NCI-H1694 treated with DMSO at 0.1 percent for 48 hours (cell line): ENCODE measurements around the gene CARD10.

Source experiments
- DNase-seq: peaks from one replicate; lab custom pipeline; 2025; lab: John Stamatoyannopoulos, UW

CARD10 gene

GRCh38 chr22:37503850-37504249 is 15.4 kb downstream of the CARD10 start:
- DNase-seq, result no peak

- DNase-seq, result no peak
Observed at GRCh38 chr22:37503183-37503683, 16.0 kb downstream of the CARD10 start.

GRCh38 chr22:37502342-37503182 is 16.7 kb downstream of the CARD10 start:
- DNase-seq, result no peak

GRCh38 chr22:37501610-37502341 is 17.4 kb downstream of the CARD10 start:
- no peak for DNase-seq

- DNase-seq, result no peak
Observed at GRCh38 chr22:37500745-37501609, 18.2 kb downstream of the CARD10 start.

- DNase-seq, result no peak
Observed at GRCh38 chr22:37499789-37500540, 19.2 kb downstream of the CARD10 start.

- no peak for DNase-seq
Observed at GRCh38 chr22:37499027-37499707, 20.0 kb downstream of the CARD10 start.

- DNase-seq, result peak; percentile 31
Observed at GRCh38 chr22:37498289-37498909, 20.8 kb downstream of the CARD10 start.

- DNase-seq, result no peak
Observed at GRCh38 chr22:37497062-37497599, 22.1 kb downstream of the CARD10 start.

GRCh38 chr22:37496651-37497050 is 22.6 kb downstream of the CARD10 start:
- DNase-seq, result no peak

- no peak for DNase-seq
Observed at GRCh38 chr22:37493979-37494378, 25.2 kb downstream of the CARD10 start.

- peak; percentile 55 for DNase-seq
Observed at GRCh38 chr22:37492428-37493344, 26.5 kb downstream of the CARD10 start.

- no peak for DNase-seq
Observed at GRCh38 chr22:37491559-37492427, 27.4 kb downstream of the CARD10 start.

- DNase-seq, result no peak
Observed at GRCh38 chr22:37491106-37491505, 28.1 kb downstream of the CARD10 start.

GRCh38 chr22:37489983-37490382 is 29.2 kb downstream of the CARD10 start:
- no peak for DNase-seq

GRCh38 chr22:37488337-37489135 is 30.7 kb downstream of the CARD10 start:
- no peak for DNase-seq

- no peak for DNase-seq
Observed at GRCh38 chr22:37487571-37487970, 31.6 kb downstream of the CARD10 start.
